ENCODE measurements around the gene RTN4RL2.
A peak's percentile ranks its signal among the peaks of the same experiment; 100 is the strongest.
"Not testable (repeated sequence)": the region's sequence is repeated elsewhere in the genome, so short reads cannot be mapped to it uniquely, and the experiment has no call there.

Gene RTN4RL2

GRCh38 chr11:57434640-57435546 lies 25.4 kb upstream of the RTN4RL2 start:
- DNase-seq, result no peak

GRCh38 chr11:57436031-57436430 lies 24.3 kb upstream of the RTN4RL2 start:
- no peak for DNase-seq

DNA sequence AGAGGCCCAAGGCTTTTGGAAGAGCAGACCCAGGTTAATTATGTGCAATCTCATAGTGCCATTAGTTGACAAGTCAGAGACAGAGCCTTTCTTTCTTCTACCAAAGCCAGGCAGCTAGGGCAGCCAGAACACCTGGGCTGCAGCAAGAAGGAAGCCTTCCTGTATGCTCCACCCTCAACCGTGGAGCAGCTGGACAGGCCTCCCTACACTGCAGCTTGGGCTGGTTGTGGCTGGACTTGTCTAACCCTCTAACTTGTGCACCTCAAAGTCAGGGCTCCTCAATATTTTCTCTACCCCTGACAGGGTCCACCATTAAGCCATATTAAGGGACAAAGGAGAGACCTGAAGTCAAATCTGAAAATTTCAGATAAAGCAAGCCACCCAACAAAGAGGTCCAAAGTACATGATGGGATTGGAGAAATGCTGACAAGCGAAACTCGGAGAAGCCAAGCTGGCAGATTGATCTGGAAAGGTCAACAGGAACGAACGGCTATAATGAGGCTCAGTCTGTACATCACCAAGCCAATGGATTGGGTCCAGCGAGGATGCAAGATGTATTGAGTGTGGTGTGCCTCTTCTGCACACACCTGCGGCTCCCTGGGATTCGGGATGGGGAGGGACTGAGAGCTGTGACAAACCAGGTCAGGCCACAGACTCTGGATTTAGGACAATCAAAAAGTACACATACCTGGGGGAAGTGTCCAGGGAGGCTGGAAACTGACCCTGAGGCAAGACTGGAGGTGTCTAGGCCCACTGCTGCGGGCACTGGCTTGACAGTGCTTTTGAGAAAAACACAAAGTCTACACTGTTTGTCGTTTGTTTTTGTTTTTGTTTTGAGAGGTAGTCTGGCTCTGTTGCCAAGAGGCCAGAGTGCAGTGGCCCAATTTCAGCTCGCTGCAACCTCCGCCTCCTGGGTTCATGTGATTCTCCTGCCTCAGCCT lies 21.7 kb upstream of the RTN4RL2 start:
- DNase-seq, result no peak

DNA sequence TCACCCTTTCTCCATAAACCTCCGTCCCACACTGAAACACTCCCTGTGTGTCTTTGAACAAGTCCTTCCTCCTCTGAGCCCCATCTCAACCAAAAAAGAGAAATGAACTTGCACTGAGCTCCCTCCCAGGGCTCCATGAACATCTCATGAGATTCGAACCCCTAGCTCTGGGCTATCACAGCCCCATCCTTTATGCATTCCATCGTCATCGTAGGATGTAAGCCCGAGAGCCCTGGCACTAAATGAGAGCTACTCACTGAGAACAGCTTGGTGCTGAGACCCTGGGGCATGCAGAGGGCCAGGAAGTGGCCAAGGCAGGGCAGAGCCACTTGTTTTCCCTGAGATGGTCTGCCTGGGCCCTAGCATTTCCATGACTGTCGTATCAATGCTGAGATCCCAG lies 20.5 kb upstream of the RTN4RL2 start:
- DNase-seq, result no peak

GRCh38 chr11:57440744-57441414 lies 19.4 kb upstream of the RTN4RL2 start:
- DNase-seq, result no peak

DNA sequence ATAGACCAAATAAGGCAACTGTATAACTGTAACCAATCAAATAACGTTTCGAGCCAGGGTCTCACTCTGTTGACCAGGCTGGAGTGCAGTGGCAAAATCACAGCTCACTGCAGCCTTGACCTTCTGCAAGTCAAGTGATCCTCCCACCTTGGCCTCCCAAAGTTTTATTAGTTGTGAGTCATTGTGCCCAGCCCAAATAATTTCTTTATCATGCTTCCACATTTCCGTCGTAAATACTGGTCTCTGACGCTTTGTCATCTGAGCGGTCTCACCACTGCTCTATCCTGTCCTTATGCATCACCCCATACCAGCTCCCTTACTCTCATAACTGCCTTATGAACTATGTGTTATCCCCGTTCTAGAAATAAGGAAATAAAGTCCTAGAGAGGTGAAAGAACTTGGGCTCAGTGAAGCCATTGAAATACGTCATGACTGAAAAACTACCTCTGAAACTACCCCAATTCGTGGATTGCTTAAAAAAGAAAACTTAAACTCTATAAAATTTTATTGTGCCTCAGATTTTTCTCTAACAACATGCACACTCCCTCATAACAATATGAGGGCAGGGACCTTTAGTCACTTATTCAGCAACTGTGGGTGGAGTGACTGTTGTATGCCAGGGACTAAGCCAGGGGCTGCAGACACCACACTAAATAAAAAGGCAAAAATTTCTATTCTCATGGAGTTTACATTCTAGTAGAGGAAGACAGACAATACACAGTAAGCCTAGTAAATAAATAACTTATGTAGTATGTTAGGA lies 15.8 kb upstream of the RTN4RL2 start:
- no peak for DNase-seq

DNA sequence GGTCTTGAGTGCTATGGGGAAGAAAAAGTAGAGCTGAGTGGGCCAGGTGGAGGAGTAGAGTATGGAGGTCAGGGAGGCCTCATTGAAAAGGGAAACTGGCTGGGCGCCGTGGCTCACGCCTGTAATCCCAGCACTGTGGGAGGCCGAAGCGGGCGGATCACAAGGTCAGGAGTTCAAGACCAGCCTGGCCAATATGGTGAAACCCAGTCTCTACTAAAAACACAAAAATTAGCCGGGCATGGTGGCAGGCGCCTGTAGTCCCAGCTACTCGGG lies 15.3 kb upstream of the RTN4RL2 start:
- not testable (repeated sequence) for DNase-seq

GRCh38 chr11:57446055-57446454 lies 14.3 kb upstream of the RTN4RL2 start:
- no peak for DNase-seq

- DNase-seq, result no peak
These were observed 6.7 kb upstream of the RTN4RL2 start for GRCh38 chr11:57453543-57454177.

DNA sequence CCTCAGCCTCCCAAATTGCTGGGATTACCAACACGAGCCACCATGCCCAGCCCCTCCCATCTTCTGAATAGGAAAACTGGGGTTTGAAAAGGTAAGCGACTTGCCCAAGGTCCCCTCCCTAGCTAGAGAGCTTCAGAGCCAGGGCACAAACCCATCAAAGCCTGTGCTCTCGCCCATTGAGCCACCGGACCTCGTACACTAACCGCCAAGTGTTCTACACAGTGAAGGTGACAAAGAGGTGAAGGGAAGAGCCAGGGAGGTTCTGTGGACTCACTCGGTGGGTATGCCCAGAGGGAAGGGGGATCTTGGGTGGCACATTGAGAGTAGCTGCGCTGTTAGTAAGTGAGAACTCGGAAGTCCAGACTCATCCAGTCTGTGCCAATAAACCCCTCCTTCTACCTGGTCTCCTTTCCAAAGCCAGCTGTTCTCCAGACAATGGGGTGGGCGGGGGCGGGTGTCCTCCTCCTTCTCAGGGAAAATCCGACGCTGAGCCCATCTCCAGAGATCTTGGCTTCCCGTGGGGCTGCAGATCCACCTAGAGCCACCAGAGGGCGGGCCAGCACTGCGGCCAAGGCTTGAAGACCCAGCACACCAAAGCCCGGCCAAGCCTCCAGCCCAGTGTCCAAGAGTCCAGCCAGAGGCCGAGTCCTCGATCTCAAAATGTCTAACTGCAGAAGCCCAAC lies 3.2 kb upstream of the RTN4RL2 start:
- peak; percentile 91 for DNase-seq

DNA sequence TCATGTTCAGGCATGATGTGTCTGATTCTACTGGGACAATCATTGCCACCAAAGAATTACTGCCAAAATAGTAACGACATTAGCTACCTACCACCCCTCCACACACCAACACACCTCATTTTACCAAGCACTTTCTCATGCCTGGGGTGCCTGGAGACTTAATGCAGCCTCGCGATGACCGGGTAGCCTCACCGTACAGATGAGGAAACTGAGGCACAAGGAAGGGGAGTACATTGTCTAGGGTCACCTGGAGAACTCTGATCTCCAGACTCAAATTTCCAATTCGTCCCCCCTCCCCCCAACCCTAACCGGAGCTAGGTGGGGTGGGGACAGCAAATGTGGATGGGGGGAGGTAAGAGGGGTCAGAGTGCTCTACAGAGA lies 2.7 kb upstream of the RTN4RL2 start:
- DNase-seq, result no peak

DNA sequence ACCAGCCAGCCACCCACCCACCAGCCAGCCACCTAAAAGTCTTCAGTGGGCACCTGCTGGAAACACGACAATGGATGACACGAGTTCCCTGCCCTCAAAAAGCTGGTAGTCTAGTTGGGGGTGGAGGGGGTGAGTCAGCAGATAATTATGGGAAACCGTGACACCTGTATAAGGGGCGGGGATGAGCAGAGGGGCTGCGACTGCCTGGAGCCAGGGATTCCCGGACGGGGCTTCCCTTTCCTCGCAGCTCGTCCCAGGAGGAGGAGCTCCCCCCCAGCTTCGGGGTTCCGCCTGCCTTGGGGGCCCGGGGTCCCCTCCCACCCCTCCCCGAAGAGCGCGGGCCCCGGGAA lies 2.3 kb upstream of the RTN4RL2 start:
- no peak for DNase-seq

DNA sequence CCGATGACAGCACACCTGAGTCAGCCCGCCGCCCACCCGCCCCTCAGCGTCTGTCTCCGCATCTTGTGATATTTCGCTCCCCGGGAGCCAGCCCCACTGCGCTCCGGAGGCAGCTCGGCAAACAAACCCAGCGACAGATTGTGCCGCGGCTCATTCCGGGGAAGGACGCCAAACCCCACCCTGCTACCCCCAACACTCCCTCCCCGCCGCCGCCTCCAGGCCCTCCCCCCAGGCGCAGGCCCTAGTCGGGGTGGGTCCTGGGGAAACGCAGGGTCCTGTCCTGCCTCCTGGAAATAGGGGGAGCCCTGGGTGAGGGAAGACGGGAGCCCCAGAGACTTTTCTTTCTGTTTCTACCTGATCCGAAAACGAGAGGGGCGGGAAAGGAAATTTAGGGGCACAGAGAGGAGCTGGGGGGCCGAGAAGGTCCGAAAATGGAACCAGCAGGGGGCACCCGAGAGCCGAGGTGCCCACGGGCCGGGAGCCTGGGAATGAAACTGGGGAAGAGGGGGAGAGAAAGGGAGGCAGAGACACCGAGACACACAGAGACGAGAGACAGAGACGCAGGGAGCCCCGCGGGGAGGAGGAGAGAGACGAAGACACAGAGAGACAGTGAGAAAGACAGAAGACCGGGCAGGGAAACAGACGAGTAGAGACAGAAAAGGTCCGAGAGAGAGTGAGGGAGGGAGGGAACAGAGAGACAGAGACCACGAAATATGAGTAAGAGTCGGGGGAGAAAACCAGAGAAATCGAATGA lies 1.7 kb upstream of the RTN4RL2 start:
- DNase-seq, result peak; percentile 82

DNA sequence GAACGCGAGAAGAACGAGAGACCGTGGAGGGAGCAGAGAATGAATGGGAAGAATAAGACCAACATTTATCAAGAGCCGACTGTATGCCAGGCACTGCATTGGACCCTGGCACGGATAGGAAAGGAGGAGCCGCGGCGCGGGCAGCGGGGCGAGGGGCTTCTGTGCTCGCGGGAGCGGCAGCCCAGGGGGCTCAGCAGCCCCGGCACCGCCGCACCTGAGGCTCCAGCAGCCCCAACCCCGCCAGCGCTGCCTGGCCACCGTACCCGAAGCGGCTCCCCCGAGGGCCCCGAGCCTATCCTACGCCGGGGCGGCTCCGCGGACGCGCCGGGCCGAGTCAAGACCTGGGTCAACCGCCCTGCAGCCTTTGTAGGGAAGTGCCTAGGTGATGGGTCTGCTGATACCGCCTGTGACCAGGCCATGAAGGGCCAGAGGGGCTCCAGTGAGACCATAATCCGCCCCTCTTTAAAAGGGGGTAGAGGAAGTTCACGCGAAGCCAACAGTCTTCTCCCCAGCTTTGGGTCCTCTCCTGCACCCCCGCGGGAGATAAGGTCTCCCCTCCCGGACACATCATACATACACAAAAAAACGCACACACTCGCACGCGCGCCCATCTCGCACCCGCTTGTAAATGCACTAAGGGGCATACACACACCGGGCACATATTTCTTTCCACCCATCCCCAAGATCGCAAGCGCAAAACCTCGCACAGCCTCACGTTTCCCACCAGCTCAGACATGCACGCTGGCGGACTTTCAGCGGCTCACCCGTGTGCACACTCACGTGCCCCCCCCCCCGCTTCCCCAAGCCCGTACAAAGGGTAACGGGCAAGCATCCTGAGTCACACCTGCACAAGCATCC lies 935 bp upstream of the RTN4RL2 start:
- no peak for DNase-seq

DNA sequence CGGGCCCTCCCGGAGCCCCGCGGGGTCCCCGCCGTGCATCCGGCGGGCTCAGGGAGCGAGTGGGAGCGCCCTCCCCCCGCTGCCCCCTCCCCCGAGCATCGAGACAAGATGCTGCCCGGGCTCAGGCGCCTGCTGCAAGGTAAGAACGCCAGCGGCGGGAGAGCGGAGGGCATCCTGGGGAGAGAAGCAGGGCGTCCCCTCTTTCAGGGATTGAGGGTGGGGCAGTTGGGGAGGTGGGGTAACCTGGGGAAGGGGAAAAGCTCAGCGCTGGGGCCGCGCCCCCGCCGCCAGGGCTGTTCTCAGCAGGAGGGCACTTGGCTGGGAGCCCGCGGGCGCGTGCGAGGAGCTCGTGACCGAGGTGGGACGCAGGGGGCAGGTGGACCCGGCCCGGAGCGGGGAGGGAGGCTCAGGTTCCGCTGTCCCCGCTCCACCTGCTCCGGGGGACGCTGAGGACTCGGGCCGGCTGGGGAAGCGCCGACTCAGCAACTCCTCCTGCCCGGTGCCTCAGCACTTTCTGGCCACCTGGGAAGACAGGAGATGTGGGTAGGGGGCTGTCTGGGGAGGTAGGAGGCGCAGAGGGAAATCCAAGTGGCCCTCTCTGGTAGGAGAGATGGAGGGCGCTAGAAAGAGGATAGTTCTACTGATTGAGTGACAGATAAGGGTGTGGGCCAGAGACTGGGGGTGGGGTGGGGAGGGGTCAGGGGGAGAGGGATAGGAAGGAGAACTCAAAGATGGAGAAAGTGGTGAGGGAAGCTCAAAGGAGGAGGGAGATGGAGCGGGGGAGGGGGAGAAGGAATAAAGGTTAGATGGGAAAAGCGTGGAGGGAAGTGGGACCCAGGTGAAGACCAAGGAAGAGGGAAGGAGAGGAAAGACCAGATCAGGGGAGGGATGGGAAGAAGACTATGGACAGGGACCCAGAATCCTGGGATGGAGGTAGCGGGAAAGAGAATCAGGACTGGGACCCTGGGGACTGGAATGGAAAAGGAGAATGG lies 726 bp downstream of the RTN4RL2 start:
- no peak for DNase-seq

DNA sequence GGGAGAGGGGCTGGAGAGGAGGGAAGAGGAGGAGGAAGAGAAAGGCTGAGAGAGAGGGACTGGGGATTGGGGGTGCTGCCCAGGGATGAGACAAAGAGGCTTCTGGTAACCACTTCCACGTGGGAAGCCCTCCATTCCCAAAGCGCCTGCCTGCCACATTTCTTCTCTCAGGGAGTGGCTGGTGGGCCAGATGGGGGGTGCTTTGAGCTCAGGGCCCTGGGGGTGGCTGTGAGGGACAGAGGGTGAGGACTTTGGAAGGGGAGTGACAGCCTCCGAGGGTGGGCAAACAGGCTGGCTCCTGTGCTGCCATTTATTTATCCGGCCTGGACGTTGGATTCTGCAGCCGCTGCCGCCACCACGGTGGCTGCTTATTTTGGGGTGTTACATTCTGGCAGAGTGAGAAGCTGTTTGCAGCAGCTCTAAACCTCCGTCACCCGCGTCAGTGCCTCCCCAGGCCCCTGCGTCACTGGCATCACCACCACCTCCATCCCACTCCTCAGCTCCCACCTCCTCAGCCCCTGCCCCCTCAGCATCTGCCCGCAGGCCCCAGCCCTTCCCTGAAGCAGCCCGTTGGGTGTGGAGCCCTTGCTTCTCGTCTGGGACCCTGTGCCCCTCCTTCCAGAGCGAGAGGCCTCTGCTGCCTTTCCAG lies 1.6 kb downstream of the RTN4RL2 start:
- no peak for DNase-seq

DNA sequence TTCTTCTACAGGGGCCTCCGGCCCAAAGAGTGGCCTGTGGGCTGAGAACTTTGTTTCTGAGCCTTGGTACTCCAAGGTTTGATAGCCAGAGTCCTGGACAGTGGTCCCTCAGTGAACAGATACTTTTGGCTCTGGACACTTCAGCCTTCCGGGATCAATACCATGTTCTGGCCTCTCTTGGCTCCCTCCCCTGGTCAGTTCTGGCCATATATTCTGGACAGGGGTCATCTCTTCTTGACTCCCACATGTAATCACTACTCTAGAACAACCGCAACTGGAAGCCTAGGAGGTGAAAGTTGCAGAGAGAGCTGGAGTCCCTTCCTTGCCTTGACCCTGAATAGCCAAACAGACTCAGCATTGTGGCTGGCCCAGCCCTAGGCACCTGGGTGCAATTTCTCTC lies 2.3 kb downstream of the RTN4RL2 start:
- DNase-seq, result no peak

Data from activated CD8-positive, alpha-beta memory T cell treated with anti-CD3 and anti-CD28 coated beads for 24 hours (primary cell).